Measurements from ENCODE around the gene LNX1. TPM values are rescaled to one million over a fixed set of nuclear protein-coding genes. Genes with fewer than 3 reads are reported as not detected.

Gene LNX1
- total and polyA plus RNA-seq, 7 donors: 2.3 to 7.9 (median 4.6) TPM

GRCh38 chr4:53605783-53606182 is 14.5 kb upstream of the LNX1 start:
- Histone ChIP-seq H3K36me3 (no peaks in the 10 kb centered on the region), H3K27ac (no peak overlapping the region), H3K4me1 (no peaks in the 10 kb centered on the region), H3K27me3 (no peaks in the 10 kb centered on the region), H3K9me3 (peaks cover 0 to 5% (median 0%) of the 10 kb centered on the region in 4 donors), H3K4me3 (no peak overlapping the region)
- TF ChIP-seq CTCF (IDR thresholded peaks at IDR 0.05) (no peak), POLR2A (IDR thresholded peaks at IDR 0.05) (no peak), EP300 (IDR thresholded peaks at IDR 0.05) (no peak), POLR2AphosphoS5 (IDR thresholded peaks at IDR 0.05) (no peak)
- intact Hi-C loops (cut with DNase I): no loop called here
- DNase-seq: no peak
- 20 to 54% methylated on average over 3 of the region's 3 CpGs for WGBS, 2 donors

- no peaks in the 10 kb centered on the region for H3K4me1 ChIP-seq
- no peak for TF ChIP-seq CTCF (IDR thresholded peaks at IDR 0.05)
- no peak for TF ChIP-seq POLR2A (IDR thresholded peaks at IDR 0.05)
- no peak for TF ChIP-seq EP300 (IDR thresholded peaks at IDR 0.05)
- no peak for TF ChIP-seq POLR2AphosphoS5 (IDR thresholded peaks at IDR 0.05)
- no peaks in the 10 kb centered on the region for H3K27me3 ChIP-seq
- no peak overlapping the region for H3K27ac ChIP-seq
- WGBS, 2 donors: 83 to 86% methylated on average over 3 of the region's 3 CpGs
- H3K36me3 ChIP-seq: no peaks in the 10 kb centered on the region
- H3K4me3 ChIP-seq: no peak overlapping the region
- DNase-seq: no peak
- intact Hi-C loops (cut with DNase I): no loop called here
- peaks cover 0 to 5% (median 0%) of the 10 kb centered on the region in 4 donors for H3K9me3 ChIP-seq
These were observed 11.1 kb upstream of the LNX1 start for GRCh38 chr4:53602390-53602789.

DNA sequence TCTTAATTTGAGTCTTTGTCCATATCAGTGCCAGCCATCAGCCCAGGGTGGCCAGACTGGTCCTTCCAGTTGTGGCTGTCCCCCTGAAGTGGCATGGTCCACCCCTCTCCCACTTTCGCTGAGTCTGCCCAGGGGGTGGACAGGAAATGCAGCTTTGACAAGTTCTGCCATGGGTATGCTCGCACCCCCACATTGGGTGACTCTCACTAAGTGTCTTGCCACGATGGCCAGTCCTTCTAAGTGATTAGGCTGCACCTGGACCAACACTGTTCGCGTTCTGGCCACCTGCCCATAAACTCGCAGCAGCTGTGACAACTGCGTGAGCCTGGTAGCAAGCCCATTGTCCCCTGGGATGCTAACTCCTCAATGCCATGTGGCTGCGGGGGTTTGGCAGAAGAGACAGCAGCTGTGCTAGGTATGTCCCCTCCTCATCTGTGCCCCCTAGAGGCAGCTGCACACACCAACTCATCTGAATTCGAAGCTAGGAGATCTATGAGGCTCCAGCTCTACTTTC is 10.0 kb upstream of the LNX1 start:
- Histone ChIP-seq H3K36me3 (no peaks in the 10 kb centered on the region), H3K27me3 (no peaks in the 10 kb centered on the region), H3K4me1 (no peaks in the 10 kb centered on the region), H3K4me3 (no peak overlapping the region), H3K9me3 (peaks cover 0 to 5% (median 0%) of the 10 kb centered on the region in 4 donors), H3K27ac (no peak overlapping the region)
- DNase-seq: no peak
- 26 to 57% methylated on average over 9 of the region's 9 CpGs for WGBS, 2 donors
- no peak for TF ChIP-seq EP300 (IDR thresholded peaks at IDR 0.05)
- TF ChIP-seq CTCF (IDR thresholded peaks at IDR 0.05): no peak
- no peak for TF ChIP-seq POLR2AphosphoS5 (IDR thresholded peaks at IDR 0.05)
- no peak for TF ChIP-seq POLR2A (IDR thresholded peaks at IDR 0.05)
- intact Hi-C loops (cut with DNase I): no loop called here

DNA sequence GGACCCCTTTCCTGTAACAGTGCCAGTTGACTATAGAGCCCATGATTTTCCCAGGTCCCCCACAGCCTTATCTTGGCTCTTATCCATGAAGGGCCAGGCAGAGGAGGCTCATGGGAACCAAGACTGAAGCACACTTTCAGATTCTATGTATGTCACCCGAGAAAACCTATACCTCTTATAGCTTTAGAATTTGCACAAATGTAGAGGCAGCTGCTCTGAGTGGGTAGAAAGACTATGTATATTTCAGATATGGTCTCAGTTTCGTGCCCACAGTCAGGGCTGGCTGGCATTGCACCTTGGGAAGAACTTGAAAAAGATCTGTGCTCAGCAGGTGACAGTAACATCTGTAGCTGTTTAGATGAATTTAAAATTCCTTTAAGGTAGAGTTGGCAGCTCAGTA is 8.3 kb upstream of the LNX1 start:
- TF ChIP-seq CTCF (IDR thresholded peaks at IDR 0.05) (no peak), EP300 (IDR thresholded peaks at IDR 0.05) (no peak), POLR2A (IDR thresholded peaks at IDR 0.05) (no peak), POLR2AphosphoS5 (IDR thresholded peaks at IDR 0.05) (no peak)
- intact Hi-C loops (cut with DNase I): no loop called here
- no peak overlapping the region for H3K4me3 ChIP-seq
- WGBS, 2 donors: 82 to 83% methylated on average over 2 of the region's 2 CpGs
- no peak for DNase-seq
- H3K27me3 ChIP-seq: no peaks in the 10 kb centered on the region
- no peak overlapping the region for H3K27ac ChIP-seq
- H3K9me3 ChIP-seq: no peaks in the 10 kb centered on the region
- H3K4me1 ChIP-seq: no peaks in the 10 kb centered on the region
- H3K36me3 ChIP-seq: no peaks in the 10 kb centered on the region

GRCh38 chr4:53598901-53599300 is 7.6 kb upstream of the LNX1 start:
- Histone ChIP-seq H3K27me3 (no peaks in the 10 kb centered on the region), H3K27ac (no peak overlapping the region), H3K9me3 (no peaks in the 10 kb centered on the region), H3K4me3 (no peak overlapping the region), H3K36me3 (no peaks in the 10 kb centered on the region), H3K4me1 (no peaks in the 10 kb centered on the region)
- TF ChIP-seq CTCF (IDR thresholded peaks at IDR 0.05) (no peak), POLR2A (IDR thresholded peaks at IDR 0.05) (no peak), POLR2AphosphoS5 (IDR thresholded peaks at IDR 0.05) (no peak), EP300 (IDR thresholded peaks at IDR 0.05) (no peak)
- no peak for DNase-seq
- intact Hi-C loops (cut with DNase I): no loop called here

Measured in sigmoid colon (tissue), 7 donors.